Measurements from ENCODE around the gene CEP57L1.
"Not testable (repeated sequence)": the region's sequence is repeated elsewhere in the genome, so short reads cannot be mapped to it uniquely, and the experiment has no call there.

GRCh38 chr6:109148251-109148650 lies 52.9 kb downstream of the CEP57L1 start:
- TF ChIP-seq, protein P1, sequence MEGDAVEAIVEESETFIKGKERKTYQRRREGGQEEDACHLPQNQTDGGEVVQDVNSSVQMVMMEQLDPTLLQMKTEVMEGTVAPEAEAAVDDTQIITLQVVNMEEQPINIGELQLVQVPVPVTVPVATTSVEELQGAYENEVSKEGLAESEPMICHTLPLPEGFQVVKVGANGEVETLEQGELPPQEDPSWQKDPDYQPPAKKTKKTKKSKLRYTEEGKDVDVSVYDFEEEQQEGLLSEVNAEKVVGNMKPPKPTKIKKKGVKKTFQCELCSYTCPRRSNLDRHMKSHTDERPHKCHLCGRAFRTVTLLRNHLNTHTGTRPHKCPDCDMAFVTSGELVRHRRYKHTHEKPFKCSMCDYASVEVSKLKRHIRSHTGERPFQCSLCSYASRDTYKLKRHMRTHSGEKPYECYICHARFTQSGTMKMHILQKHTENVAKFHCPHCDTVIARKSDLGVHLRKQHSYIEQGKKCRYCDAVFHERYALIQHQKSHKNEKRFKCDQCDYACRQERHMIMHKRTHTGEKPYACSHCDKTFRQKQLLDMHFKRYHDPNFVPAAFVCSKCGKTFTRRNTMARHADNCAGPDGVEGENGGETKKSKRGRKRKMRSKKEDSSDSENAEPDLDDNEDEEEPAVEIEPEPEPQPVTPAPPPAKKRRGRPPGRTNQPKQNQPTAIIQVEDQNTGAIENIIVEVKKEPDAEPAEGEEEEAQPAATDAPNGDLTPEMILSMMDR (IDR thresholded peaks at IDR 0.05 in 2 of 3, conservative IDR thresholded peaks at IDR 0.05 in 1 of 3; ENCODE audit: insufficient read depth in 2 of 3, low read depth in 1 of 3, low read length in 3 of 3) = not testable (repeated sequence)
- not testable (repeated sequence) for TF ChIP-seq PREB (CRISPR knock-in tag; IDR thresholded peaks at IDR 0.05); ZNF398 (CRISPR knock-in tag; IDR thresholded peaks at IDR 0.05); GATA2 (CRISPR knock-in tag; IDR thresholded peaks at IDR 0.05); POLR2A (conservative IDR thresholded peaks at IDR 0.05); EZH2 (IDR thresholded peaks at IDR 0.05; ENCODE audit: borderline replicate concordance, low read depth, low read length); ZNF133 (CRISPR knock-in tag; IDR thresholded peaks at IDR 0.05); CHD1 (IDR thresholded peaks at IDR 0.05; ENCODE audit: low read length)
- TF ChIP-seq, protein P2, sequence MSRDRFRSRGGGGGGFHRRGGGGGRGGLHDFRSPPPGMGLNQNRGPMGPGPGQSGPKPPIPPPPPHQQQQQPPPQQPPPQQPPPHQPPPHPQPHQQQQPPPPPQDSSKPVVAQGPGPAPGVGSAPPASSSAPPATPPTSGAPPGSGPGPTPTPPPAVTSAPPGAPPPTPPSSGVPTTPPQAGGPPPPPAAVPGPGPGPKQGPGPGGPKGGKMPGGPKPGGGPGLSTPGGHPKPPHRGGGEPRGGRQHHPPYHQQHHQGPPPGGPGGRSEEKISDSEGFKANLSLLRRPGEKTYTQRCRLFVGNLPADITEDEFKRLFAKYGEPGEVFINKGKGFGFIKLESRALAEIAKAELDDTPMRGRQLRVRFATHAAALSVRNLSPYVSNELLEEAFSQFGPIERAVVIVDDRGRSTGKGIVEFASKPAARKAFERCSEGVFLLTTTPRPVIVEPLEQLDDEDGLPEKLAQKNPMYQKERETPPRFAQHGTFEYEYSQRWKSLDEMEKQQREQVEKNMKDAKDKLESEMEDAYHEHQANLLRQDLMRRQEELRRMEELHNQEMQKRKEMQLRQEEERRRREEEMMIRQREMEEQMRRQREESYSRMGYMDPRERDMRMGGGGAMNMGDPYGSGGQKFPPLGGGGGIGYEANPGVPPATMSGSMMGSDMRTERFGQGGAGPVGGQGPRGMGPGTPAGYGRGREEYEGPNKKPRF (IDR thresholded peaks at IDR 0.05; ENCODE audit: low read depth, low read length) = not testable (repeated sequence)
- TF ChIP-seq, protein P3, sequence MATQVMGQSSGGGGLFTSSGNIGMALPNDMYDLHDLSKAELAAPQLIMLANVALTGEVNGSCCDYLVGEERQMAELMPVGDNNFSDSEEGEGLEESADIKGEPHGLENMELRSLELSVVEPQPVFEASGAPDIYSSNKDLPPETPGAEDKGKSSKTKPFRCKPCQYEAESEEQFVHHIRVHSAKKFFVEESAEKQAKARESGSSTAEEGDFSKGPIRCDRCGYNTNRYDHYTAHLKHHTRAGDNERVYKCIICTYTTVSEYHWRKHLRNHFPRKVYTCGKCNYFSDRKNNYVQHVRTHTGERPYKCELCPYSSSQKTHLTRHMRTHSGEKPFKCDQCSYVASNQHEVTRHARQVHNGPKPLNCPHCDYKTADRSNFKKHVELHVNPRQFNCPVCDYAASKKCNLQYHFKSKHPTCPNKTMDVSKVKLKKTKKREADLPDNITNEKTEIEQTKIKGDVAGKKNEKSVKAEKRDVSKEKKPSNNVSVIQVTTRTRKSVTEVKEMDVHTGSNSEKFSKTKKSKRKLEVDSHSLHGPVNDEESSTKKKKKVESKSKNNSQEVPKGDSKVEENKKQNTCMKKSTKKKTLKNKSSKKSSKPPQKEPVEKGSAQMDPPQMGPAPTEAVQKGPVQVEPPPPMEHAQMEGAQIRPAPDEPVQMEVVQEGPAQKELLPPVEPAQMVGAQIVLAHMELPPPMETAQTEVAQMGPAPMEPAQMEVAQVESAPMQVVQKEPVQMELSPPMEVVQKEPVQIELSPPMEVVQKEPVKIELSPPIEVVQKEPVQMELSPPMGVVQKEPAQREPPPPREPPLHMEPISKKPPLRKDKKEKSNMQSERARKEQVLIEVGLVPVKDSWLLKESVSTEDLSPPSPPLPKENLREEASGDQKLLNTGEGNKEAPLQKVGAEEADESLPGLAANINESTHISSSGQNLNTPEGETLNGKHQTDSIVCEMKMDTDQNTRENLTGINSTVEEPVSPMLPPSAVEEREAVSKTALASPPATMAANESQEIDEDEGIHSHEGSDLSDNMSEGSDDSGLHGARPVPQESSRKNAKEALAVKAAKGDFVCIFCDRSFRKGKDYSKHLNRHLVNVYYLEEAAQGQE (IDR thresholded peaks at IDR 0.05; ENCODE audit: borderline replicate concordance) = not testable (repeated sequence)
- TF ChIP-seq, protein P3 (CRISPR knock-in tag; IDR thresholded peaks at IDR 0.05; ENCODE audit: low read depth) = not testable (repeated sequence)
